Measurements from ENCODE around the gene TTLL9.

- no peak for TF ChIP-seq YY1 (IDR thresholded peaks at IDR 0.05; ENCODE audit: insufficient read depth, insufficient read length)
- TF ChIP-seq ZNF274 (IDR thresholded peaks at IDR 0.05; ENCODE audit: low read depth, low read length) = no peak
Measured at GRCh38 chr20:31883829-31884228, 13.4 kb downstream of the TTLL9 start.

All from NT2/D1 (cell line).